ENCODE data around the gene CAV1.

Gene CAV1

DNA sequence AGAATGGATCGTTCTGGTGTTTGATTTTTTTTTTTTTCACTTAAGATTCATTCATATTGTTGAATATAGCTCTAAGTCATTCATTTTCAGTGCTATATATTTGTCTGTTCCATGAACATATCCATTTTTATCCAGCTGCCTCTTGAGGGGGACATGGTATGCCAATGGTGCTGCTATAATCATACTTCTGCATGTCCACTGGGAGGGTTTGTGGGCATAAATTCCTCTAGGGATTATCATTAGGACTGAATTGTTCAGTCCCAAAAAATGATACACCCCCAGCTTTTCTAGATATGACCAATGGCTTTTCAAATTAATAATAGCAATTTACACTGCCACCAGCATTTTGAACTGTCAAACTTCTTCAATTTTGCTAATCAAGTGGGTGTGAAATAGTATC, 41.1 kb downstream of the CAV1 start:
- TF ChIP-seq, protein P1, sequence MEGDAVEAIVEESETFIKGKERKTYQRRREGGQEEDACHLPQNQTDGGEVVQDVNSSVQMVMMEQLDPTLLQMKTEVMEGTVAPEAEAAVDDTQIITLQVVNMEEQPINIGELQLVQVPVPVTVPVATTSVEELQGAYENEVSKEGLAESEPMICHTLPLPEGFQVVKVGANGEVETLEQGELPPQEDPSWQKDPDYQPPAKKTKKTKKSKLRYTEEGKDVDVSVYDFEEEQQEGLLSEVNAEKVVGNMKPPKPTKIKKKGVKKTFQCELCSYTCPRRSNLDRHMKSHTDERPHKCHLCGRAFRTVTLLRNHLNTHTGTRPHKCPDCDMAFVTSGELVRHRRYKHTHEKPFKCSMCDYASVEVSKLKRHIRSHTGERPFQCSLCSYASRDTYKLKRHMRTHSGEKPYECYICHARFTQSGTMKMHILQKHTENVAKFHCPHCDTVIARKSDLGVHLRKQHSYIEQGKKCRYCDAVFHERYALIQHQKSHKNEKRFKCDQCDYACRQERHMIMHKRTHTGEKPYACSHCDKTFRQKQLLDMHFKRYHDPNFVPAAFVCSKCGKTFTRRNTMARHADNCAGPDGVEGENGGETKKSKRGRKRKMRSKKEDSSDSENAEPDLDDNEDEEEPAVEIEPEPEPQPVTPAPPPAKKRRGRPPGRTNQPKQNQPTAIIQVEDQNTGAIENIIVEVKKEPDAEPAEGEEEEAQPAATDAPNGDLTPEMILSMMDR (IDR thresholded peaks at IDR 0.05; ENCODE audit: low read depth, low read length), result no peak
- no peak for TF ChIP-seq MYC (IDR thresholded peaks at IDR 0.05; ENCODE audit: low read depth, low read length)
- TF ChIP-seq POLR2A (IDR thresholded peaks at IDR 0.05; ENCODE audit: extremely low read depth, insufficient read length), result no peak
- TF ChIP-seq, protein P2, sequence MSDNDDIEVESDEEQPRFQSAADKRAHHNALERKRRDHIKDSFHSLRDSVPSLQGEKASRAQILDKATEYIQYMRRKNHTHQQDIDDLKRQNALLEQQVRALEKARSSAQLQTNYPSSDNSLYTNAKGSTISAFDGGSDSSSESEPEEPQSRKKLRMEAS (IDR thresholded peaks at IDR 0.05; ENCODE audit: low read depth, low read length), result no peak
- H3K4me3 ChIP-seq (ENCODE audit: low read depth, low read length), result no peak overlapping the region
- no peak for DNase-seq (ENCODE audit: low read depth)

DNA sequence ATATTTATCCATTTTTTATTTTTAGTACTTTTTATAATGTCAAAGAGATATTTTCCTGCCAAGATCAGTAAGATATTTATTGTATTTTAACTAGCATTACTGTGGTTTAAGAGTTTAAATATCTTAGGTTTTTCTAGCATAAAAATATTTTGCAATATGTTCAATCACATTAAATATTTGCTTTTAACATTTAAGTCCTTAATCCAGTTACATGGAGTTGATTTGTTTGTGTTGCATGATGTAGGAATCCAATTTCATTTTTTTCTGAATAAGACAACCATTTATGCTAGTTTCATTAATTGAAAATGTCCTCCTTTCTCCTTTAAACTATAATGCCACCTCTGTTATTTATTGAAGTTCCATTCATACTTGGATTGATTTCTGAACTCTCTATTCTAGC, 41.8 kb downstream of the CAV1 start:
- TF ChIP-seq POLR2A (IDR thresholded peaks at IDR 0.05; ENCODE audit: extremely low read depth, insufficient read length) (no peak), MYC (IDR thresholded peaks at IDR 0.05; ENCODE audit: low read depth, low read length) (no peak)
- TF ChIP-seq, protein P2 (IDR thresholded peaks at IDR 0.05; ENCODE audit: low read depth, low read length), result no peak
- TF ChIP-seq, protein P1 (IDR thresholded peaks at IDR 0.05; ENCODE audit: low read depth, low read length), result no peak
- no peak for DNase-seq (ENCODE audit: low read depth)
- no peak overlapping the region for H3K4me3 ChIP-seq (ENCODE audit: low read depth, low read length)

DNA sequence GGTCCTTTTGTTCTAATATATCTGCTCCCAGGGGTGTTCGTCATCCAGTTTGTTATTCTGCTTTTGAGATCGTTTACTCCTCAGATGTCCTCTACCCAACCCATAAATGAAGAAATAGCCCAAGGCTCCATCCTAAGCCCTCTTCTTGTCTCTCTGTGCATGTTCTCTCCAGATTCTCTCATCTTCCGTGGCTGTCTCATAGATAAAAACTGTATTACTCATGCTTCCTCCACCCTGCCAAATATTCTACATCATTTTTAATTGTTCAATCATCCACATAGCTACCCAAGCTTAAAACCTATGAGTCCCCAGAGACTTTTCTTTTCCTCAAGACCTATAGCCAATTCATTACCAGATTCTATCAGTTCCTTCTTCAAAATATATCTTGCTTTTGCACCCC, 44.9 kb downstream of the CAV1 start:
- TF ChIP-seq MYC (IDR thresholded peaks at IDR 0.05; ENCODE audit: low read depth, low read length) (no peak), POLR2A (IDR thresholded peaks at IDR 0.05; ENCODE audit: extremely low read depth, insufficient read length) (no peak)
- TF ChIP-seq, protein P1 (IDR thresholded peaks at IDR 0.05; ENCODE audit: low read depth, low read length), result no peak
- TF ChIP-seq, protein P2 (IDR thresholded peaks at IDR 0.05; ENCODE audit: low read depth, low read length), result no peak
- DNase-seq (ENCODE audit: low read depth), result no peak
- H3K4me3 ChIP-seq (ENCODE audit: low read depth, low read length), result no peak overlapping the region

DNA sequence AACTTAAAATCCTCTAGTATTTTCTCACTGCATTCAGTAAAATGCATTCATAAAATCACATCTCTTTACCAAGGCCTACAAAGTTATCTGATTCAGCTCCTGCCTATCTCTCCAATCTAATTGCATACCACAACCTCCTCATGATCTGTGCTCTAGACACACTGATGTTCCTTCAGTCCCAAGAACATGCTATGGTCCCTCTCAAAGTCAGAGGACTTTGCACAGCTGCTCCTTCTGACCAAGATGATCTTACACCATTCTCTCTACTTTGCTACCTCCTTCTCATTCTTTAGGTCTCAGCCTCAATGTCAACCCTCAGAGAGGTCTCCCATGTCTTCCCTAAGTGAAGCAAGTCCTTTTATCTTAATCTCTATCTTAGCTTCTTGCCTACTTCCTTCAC, 45.5 kb downstream of the CAV1 start:
- H3K4me3 ChIP-seq (ENCODE audit: low read depth, low read length), result no peak overlapping the region
- DNase-seq (ENCODE audit: low read depth), result no peak
- no peak for TF ChIP-seq MYC (IDR thresholded peaks at IDR 0.05; ENCODE audit: low read depth, low read length)
- TF ChIP-seq POLR2A (IDR thresholded peaks at IDR 0.05; ENCODE audit: extremely low read depth, insufficient read length), result no peak
- TF ChIP-seq, protein P1 (IDR thresholded peaks at IDR 0.05; ENCODE audit: low read depth, low read length), result no peak
- TF ChIP-seq, protein P2 (IDR thresholded peaks at IDR 0.05; ENCODE audit: low read depth, low read length), result no peak

DNA sequence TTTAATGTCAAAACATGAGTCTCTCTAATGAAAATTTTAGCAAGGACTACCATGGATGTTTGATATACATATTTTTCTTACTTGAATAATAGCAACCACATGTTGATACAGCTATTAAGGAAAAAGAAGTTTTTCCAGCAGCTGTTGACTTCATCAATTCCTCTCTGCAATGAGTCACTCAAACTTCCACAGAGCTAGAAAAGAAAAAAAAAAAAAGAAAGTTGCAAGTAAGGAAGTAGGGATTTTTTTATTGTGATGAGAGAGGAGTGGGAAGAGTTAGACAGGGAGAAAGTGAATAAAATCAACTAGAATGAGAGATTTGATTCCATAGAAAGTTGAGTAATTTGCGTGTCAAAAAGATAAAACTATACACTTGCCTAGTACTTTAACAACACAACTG, 46.2 kb downstream of the CAV1 start:
- H3K4me3 ChIP-seq (ENCODE audit: low read depth, low read length), result no peak overlapping the region
- no peak for DNase-seq (ENCODE audit: low read depth)
- no peak for TF ChIP-seq MYC (IDR thresholded peaks at IDR 0.05; ENCODE audit: low read depth, low read length)
- no peak for TF ChIP-seq POLR2A (IDR thresholded peaks at IDR 0.05; ENCODE audit: extremely low read depth, insufficient read length)
- TF ChIP-seq, protein P1 (IDR thresholded peaks at IDR 0.05; ENCODE audit: low read depth, low read length), result no peak
- TF ChIP-seq, protein P2 (IDR thresholded peaks at IDR 0.05; ENCODE audit: low read depth, low read length), result no peak

DNA sequence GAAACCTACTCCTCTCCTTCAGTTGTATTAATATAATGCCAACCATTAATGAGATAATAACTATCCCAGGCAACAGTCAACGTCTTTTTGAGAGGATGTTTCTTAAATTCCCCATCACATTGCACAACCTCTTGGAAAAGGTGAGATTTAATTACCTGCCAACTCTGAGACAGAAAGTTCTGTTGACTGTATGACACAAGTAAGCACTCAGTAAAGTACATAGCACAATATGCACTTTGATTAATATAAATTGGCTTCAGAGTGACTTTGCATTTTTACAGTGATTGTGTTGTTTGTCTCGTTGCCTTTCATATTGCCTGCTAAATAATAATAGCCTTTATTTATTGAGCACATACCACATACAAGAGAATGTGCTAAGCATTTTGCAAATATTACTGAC, 46.7 kb downstream of the CAV1 start:
- TF ChIP-seq MYC (IDR thresholded peaks at IDR 0.05; ENCODE audit: low read depth, low read length) (no peak), POLR2A (IDR thresholded peaks at IDR 0.05; ENCODE audit: extremely low read depth, insufficient read length) (no peak)
- TF ChIP-seq, protein P1 (IDR thresholded peaks at IDR 0.05; ENCODE audit: low read depth, low read length), result no peak
- TF ChIP-seq, protein P2 (IDR thresholded peaks at IDR 0.05; ENCODE audit: low read depth, low read length), result no peak
- no peak for DNase-seq (ENCODE audit: low read depth)
- H3K4me3 ChIP-seq (ENCODE audit: low read depth, low read length), result no peak overlapping the region
